Mesenchymal stem cell (in vitro differentiated cells and primary cell): Measurements from ENCODE around the gene RNF182.

Source experiments
- DNase-seq: peaks from one replicate; pipeline ENCODE4 v3.0.0-alpha.2; 2013
- H2AFZ ChIP-seq: one replicate; pipeline ENCODE4 v1.6.1; 2013; ENCODE audit warnings: low read depth, mild to moderate bottlenecking, control low read depth, inconsistent platforms, low read length, moderate library complexity
- H2AK5ac ChIP-seq: 2 replicates; pipeline ENCODE4 v1.6.1; 2013; ENCODE audit warnings: low read length, moderate library complexity, mild to moderate bottlenecking, inconsistent platforms; ENCODE audit not compliant: severe bottlenecking
- H2BK120ac ChIP-seq: one replicate; pipeline ENCODE4 v1.6.1; 2013; ENCODE audit warnings: low read depth, mild to moderate bottlenecking, inconsistent platforms, low read length, moderate library complexity
- H2BK12ac ChIP-seq, 2 experiments: one replicate each; pipeline ENCODE4 v1.6.1; 2013; ENCODE audit warnings: inconsistent platforms in 2 of 2, low read length in 2 of 2, mild to moderate bottlenecking in 2 of 2, moderate library complexity in 2 of 2, control low read depth in 1 of 2
- H2BK15ac ChIP-seq: one replicate; pipeline ENCODE4 v1.6.1; 2013; ENCODE audit warnings: mild to moderate bottlenecking, low read depth, inconsistent platforms; ENCODE audit not compliant: poor library complexity, severe bottlenecking
- H2BK5ac ChIP-seq: 2 replicates; pipeline ENCODE4 v1.6.1; 2013; ENCODE audit warnings: low read depth, mild to moderate bottlenecking, low read length, control low read depth, inconsistent platforms; ENCODE audit not compliant: poor library complexity, severe bottlenecking
- H3K14ac ChIP-seq, 2 experiments: one replicate each; pipeline ENCODE4 v1.6.1; 2013; ENCODE audit warnings: inconsistent platforms in 2 of 2, low read length in 2 of 2, control low read depth in 1 of 2, mild to moderate bottlenecking in 1 of 2, moderate library complexity in 1 of 2
- H3K18ac ChIP-seq, 2 experiments: one replicate each; pipeline ENCODE4 v1.6.1; 2013; ENCODE audit warnings: inconsistent platforms in 2 of 2, low read length in 2 of 2, control low read depth in 1 of 2, low read depth in 1 of 2, mild to moderate bottlenecking in 1 of 2
- H3K23ac ChIP-seq, 2 experiments: one replicate each; pipeline ENCODE4 v1.6.1; 2013; ENCODE audit warnings: inconsistent platforms in 2 of 2, low read length in 2 of 2, mild to moderate bottlenecking in 2 of 2, moderate library complexity in 2 of 2, control low read depth in 1 of 2
- H3K27ac ChIP-seq: 2 replicates; pipeline ENCODE4 v1.5.1; 2013; ENCODE audit warnings: mild to moderate bottlenecking, moderate library complexity, low read length, control low read depth, inconsistent platforms; ENCODE audit not compliant: poor library complexity, severe bottlenecking
- H3K27me3 ChIP-seq, 2 experiments: 2 replicates each; pipeline versions ENCODE4 v1.6.1 to v1.7.0; 2013; ENCODE audit warnings: low read length in 2 of 2, mild to moderate bottlenecking in 2 of 2, moderate library complexity in 2 of 2, control low read depth in 1 of 2, inconsistent platforms in 1 of 2; ENCODE audit not compliant: control insufficient read depth in 1 of 2, insufficient read depth in 1 of 2
- H3K36me3 ChIP-seq, 2 experiments: 2 replicates each; pipeline versions ENCODE4 v1.6.1 to v1.7.0; 2013; ENCODE audit warnings: low read length in 2 of 2, control low read depth in 1 of 2, inconsistent platforms in 1 of 2, low read depth in 1 of 2, mild to moderate bottlenecking in 1 of 2; ENCODE audit not compliant: insufficient read depth in 2 of 2, control insufficient read depth in 1 of 2
- H3K4ac ChIP-seq, 2 experiments: one replicate each; pipeline ENCODE4 v1.6.1; 2013; ENCODE audit warnings: inconsistent platforms in 2 of 2, low read length in 2 of 2, mild to moderate bottlenecking in 2 of 2, moderate library complexity in 2 of 2, control low read depth in 1 of 2, low read depth in 1 of 2
- H3K4me1 ChIP-seq: 2 replicates; pipeline ENCODE4 v1.6.1; 2013; ENCODE audit warnings: low read depth, low read length, control low read depth; ENCODE audit not compliant: control insufficient read depth, insufficient read depth
- H3K4me2 ChIP-seq: 2 replicates; pipeline ENCODE4 v1.6.1; 2013; ENCODE audit warnings: low read length, mild to moderate bottlenecking, inconsistent platforms; ENCODE audit not compliant: poor library complexity, severe bottlenecking
- H3K4me3 ChIP-seq, 2 experiments: 2 replicates each; pipeline versions ENCODE4 v1.5.1 to v1.7.0; 2013; ENCODE audit warnings: low read length in 2 of 2, mild to moderate bottlenecking in 2 of 2, control low read depth in 1 of 2, low read depth in 1 of 2; ENCODE audit not compliant: insufficient read depth in 1 of 2
- H3K79me1 ChIP-seq: replicated peaks from 2 replicates; pipeline ENCODE4 v1.6.1; 2013; ENCODE audit warnings: mild to moderate bottlenecking, control low read depth, low read length, inconsistent platforms; ENCODE audit not compliant: poor library complexity, severe bottlenecking
- H3K9ac ChIP-seq: 2 replicates; pipeline ENCODE4 v1.7.0; 2013; ENCODE audit warnings: mild to moderate bottlenecking, low read length, moderate library complexity
- H3K9me3 ChIP-seq: 2 replicates; pipeline ENCODE4 v1.7.0; 2013; ENCODE audit warnings: mild to moderate bottlenecking, low read length; ENCODE audit not compliant: control insufficient read depth
- H4K8ac ChIP-seq: one replicate; pipeline ENCODE4 v1.6.1; 2013; ENCODE audit warnings: inconsistent platforms, mild to moderate bottlenecking, low read length, moderate library complexity
- H4K91ac ChIP-seq: one replicate; pipeline ENCODE4 v1.6.1; 2013; ENCODE audit warnings: mild to moderate bottlenecking, low read length, inconsistent platforms
- WGBS: methylation state at CpG from one replicate; pipeline ENCODE4 v1.1.7; 2013; ENCODE audit warnings: mixed read lengths; 5-methylcytosine and 5-hydroxymethylcytosine counted together

Gene RNF182

GRCh38 chr6:13892017-13892645, 32.6 kb upstream of the RNF182 start:
- H2BK120ac ChIP-seq = no peak overlapping the region
- no peak overlapping the region for H2BK15ac ChIP-seq
- peaks cover 3 to 8% of the 10 kb centered on the region in 2 experiments for H3K27me3 ChIP-seq
- DNase-seq = no peak
- H3K4me3 ChIP-seq = no peak overlapping the region
- H2AK5ac ChIP-seq = no peak overlapping the region
- H2BK12ac ChIP-seq = no peak overlapping the region
- H2BK5ac ChIP-seq = no peak overlapping the region
- no peaks in the 10 kb centered on the region for H3K36me3 ChIP-seq
- H3K27ac ChIP-seq = no peak overlapping the region
- H4K91ac ChIP-seq = no peak overlapping the region
- H3K4ac ChIP-seq = no peak overlapping the region
- H4K8ac ChIP-seq = no peak overlapping the region
- no peak overlapping the region for H3K4me2 ChIP-seq
- no peaks in the 10 kb centered on the region for H3K9me3 ChIP-seq
- H3K9ac ChIP-seq = no peak overlapping the region
- no peaks in the 10 kb centered on the region for H3K4me1 ChIP-seq
- H2AFZ ChIP-seq = no peak overlapping the region
- no peak overlapping the region for H3K23ac ChIP-seq
- H3K18ac ChIP-seq = no peak overlapping the region
- WGBS = 91% methylated on average over 2 of the region's 2 CpGs
- no peak overlapping the region for H3K14ac ChIP-seq
- no peaks in the 10 kb centered on the region for H3K79me1 ChIP-seq

- H3K9ac ChIP-seq = no peak overlapping the region
- H2BK15ac ChIP-seq = no peak overlapping the region
- no peak overlapping the region for H3K4ac ChIP-seq
- DNase-seq = no peak
- no peak overlapping the region for H3K27ac ChIP-seq
- no peak overlapping the region for H2BK5ac ChIP-seq
- no peaks in the 10 kb centered on the region for H3K36me3 ChIP-seq
- H2BK120ac ChIP-seq = no peak overlapping the region
- no peaks in the 10 kb centered on the region for H3K9me3 ChIP-seq
- no peak overlapping the region for H3K4me2 ChIP-seq
- no peak overlapping the region for H3K14ac ChIP-seq
- peaks cover 16 to 46% of the 10 kb centered on the region in 2 experiments for H3K27me3 ChIP-seq
- 95% methylated on average over 5 of the region's 6 CpGs for WGBS
- H4K91ac ChIP-seq = no peak overlapping the region
- H2AFZ ChIP-seq = no peak overlapping the region
- H3K4me1 ChIP-seq = no peaks in the 10 kb centered on the region
- no peak overlapping the region for H4K8ac ChIP-seq
- H3K79me1 ChIP-seq = no peaks in the 10 kb centered on the region
- H3K23ac ChIP-seq = no peak overlapping the region
- no peak overlapping the region for H2AK5ac ChIP-seq
- no peak overlapping the region for H3K18ac ChIP-seq
- H3K4me3 ChIP-seq = no peak overlapping the region
- H2BK12ac ChIP-seq = no peak overlapping the region
Measured at GRCh38 chr6:13902922-13903321, 21.8 kb upstream of the RNF182 start.

- 56% methylated on average over 3 of the region's 3 CpGs for WGBS
- Histone ChIP-seq H3K27me3 (peaks cover 14 to 44% of the 10 kb centered on the region in 2 experiments), H2BK12ac (no peak overlapping the region), H3K4me1 (no peaks in the 10 kb centered on the region), H2AK5ac (no peak overlapping the region), H4K91ac (no peak overlapping the region), H3K27ac (no peak overlapping the region), H2BK5ac (no peak overlapping the region), H3K14ac (no peak overlapping the region), H2BK15ac (no peak overlapping the region), H3K23ac (no peak overlapping the region), H3K9ac (no peak overlapping the region), H3K4me2 (no peak overlapping the region), H4K8ac (no peak overlapping the region), H3K79me1 (no peaks in the 10 kb centered on the region), H3K4ac (no peak overlapping the region), H3K4me3 (no peak overlapping the region), H2BK120ac (no peak overlapping the region), H2AFZ (no peak overlapping the region), H3K36me3 (no peaks in the 10 kb centered on the region), H3K18ac (no peak overlapping the region), H3K9me3 (no peaks in the 10 kb centered on the region)
- no peak for DNase-seq
Measured at GRCh38 chr6:13903364-13903763, 21.4 kb upstream of the RNF182 start.

GRCh38 chr6:13907001-13907350, 17.8 kb upstream of the RNF182 start:
- WGBS = 97% methylated on average over 2 of the region's 2 CpGs
- Histone ChIP-seq H2BK5ac (no peak overlapping the region), H2BK120ac (no peak overlapping the region), H3K36me3 (no peaks in the 10 kb centered on the region), H3K27me3 (peaks cover 14 to 35% of the 10 kb centered on the region in 2 experiments), H4K8ac (no peak overlapping the region), H3K27ac (no peak overlapping the region), H3K4me1 (no peaks in the 10 kb centered on the region), H3K4me3 (no peak overlapping the region), H2AFZ (no peak overlapping the region), H3K9ac (no peak overlapping the region), H2BK12ac (no peak overlapping the region), H2BK15ac (no peak overlapping the region), H2AK5ac (no peak overlapping the region), H4K91ac (no peak overlapping the region), H3K4me2 (no peak overlapping the region), H3K14ac (no peak overlapping the region), H3K4ac (no peak overlapping the region), H3K23ac (no peak overlapping the region), H3K79me1 (no peaks in the 10 kb centered on the region), H3K9me3 (no peaks in the 10 kb centered on the region), H3K18ac (no peak overlapping the region)
- DNase-seq = no peak
